Breast epithelium (tissue), 4 donors: ENCODE measurements around the gene RNU5D-1. TPM values are rescaled to one million over a fixed set of nuclear protein-coding genes. Genes with fewer than 3 reads are reported as not detected.

Experiments
- DNase-seq, 2 donors: peaks; one replicate each; pipeline ENCODE4 v3.0.0-alpha.2; 2019; ENCODE audit warnings: low spot score in 2 of 2
- H3K27ac ChIP-seq, 2 donors: fragments of 200-600 bp; sonication (generic) in 1 of 2; one replicate each; pipeline ENCODE4 v1.5.1; 2016 to 2019; ENCODE audit warnings: mild to moderate bottlenecking in 1 of 2
- H3K27me3 ChIP-seq, 2 donors: fragments of 200-600 bp; sonication (generic) in 1 of 2; one replicate each; pipeline versions ENCODE4 v1.5.1 to v1.6.0; 2017 to 2019; ENCODE audit warnings: control low read depth in 1 of 2, mild to moderate bottlenecking in 1 of 2
- H3K36me3 ChIP-seq: fragments of 200-600 bp; one replicate; pipeline ENCODE4 v1.5.1; 2019
- H3K4me1 ChIP-seq, 2 donors: fragments of 200-600 bp; sonication (generic); one replicate each; pipeline ENCODE4 v1.5.1; 2016 to 2019; ENCODE audit warnings: control low read depth in 1 of 2
- H3K4me3 ChIP-seq, 3 donors: fragments of 200-600 bp; sonication (generic); 1 replicate in 2 of 3; 2 replicates in 1 of 3; pipeline ENCODE4 v1.5.1; 2016 to 2019; ENCODE audit warnings: mild to moderate bottlenecking in 3 of 3, moderate library complexity in 2 of 3
- H3K9me3 ChIP-seq, 2 donors: fragments of 200-600 bp; sonication (generic) in 1 of 2; one replicate each; pipeline ENCODE4 v1.5.1; 2016 to 2019; ENCODE audit warnings: control low read depth in 1 of 2
- CTCF ChIP-seq, 3 donors: fragments of 450-650 bp; IDR thresholded peaks; one replicate each; pipeline ENCODE4 v1.5.1; 2016 to 2017; ENCODE audit warnings: antibody characterized with exemption in 3 of 3, mild to moderate bottlenecking in 3 of 3, moderate library complexity in 3 of 3
- POLR2A ChIP-seq: fragments of 450-650 bp; IDR thresholded peaks from one replicate; pipeline ENCODE4 v1.6.1; 2016; ENCODE audit warnings: antibody characterized with exemption, mild to moderate bottlenecking, moderate library complexity
- POLR2AphosphoS5 ChIP-seq, 3 donors: sonication (generic); formaldehyde crosslinking; IDR thresholded peaks; one replicate each; pipeline ENCODE4 v1.6.1; 2017; ENCODE audit warnings: antibody characterized with exemption in 3 of 3
- intact Hi-C: fragments of 100-400 bp; cut with DNase I; formaldehyde crosslinking; loops from one replicate; pipeline ENCODE4 v1.15.1; 2023; ENCODE audit warnings: low total_unique reads
- total RNA-seq, 3 donors: library from RNA; depleted of rRNA; stranded (reverse); fragments of >200 nt; gene quantifications; one replicate each; pipeline ENCODE4 v1.1.0, GENCODE V29; 2016

The RNU5D-1 gene
- total RNA-seq, 3 donors from 2014 or later = not detected

- Histone ChIP-seq H3K9me3 (no peaks in the 10 kb centered on the region), H3K36me3 (no peaks in the 10 kb centered on the region), H3K4me3 (no peak overlapping the region), H3K27ac (no peak overlapping the region), H3K27me3 (no peaks in the 10 kb centered on the region), H3K4me1 (no peaks in the 10 kb centered on the region)
- no peak for DNase-seq
- intact Hi-C loops = no loop called here
- no peak for TF ChIP-seq POLR2AphosphoS5 (IDR thresholded peaks at IDR 0.05)
- TF ChIP-seq CTCF (IDR thresholded peaks at IDR 0.05) = no peak
- no peak for TF ChIP-seq POLR2A
Measured at GRCh38 chr1:44685218-44685617, 45.8 kb downstream of the RNU5D-1 start.

GRCh38 chr1:44684525-44684924 lies 46.4 kb downstream of the RNU5D-1 start:
- Histone ChIP-seq H3K36me3 (no peaks in the 10 kb centered on the region), H3K4me1 (no peaks in the 10 kb centered on the region), H3K27me3 (no peaks in the 10 kb centered on the region), H3K27ac (no peak overlapping the region), H3K9me3 (no peaks in the 10 kb centered on the region), H3K4me3 (no peak overlapping the region)
- no peak for TF ChIP-seq CTCF (IDR thresholded peaks at IDR 0.05)
- TF ChIP-seq POLR2AphosphoS5 (IDR thresholded peaks at IDR 0.05) = no peak
- no peak for TF ChIP-seq POLR2A
- intact Hi-C loops = no loop called here
- no peak for DNase-seq

GRCh38 chr1:44682883-44683265 lies 48.1 kb downstream of the RNU5D-1 start:
- Histone ChIP-seq H3K36me3 (no peaks in the 10 kb centered on the region), H3K27ac (no peak overlapping the region), H3K27me3 (no peaks in the 10 kb centered on the region), H3K4me1 (no peaks in the 10 kb centered on the region), H3K9me3 (no peaks in the 10 kb centered on the region), H3K4me3 (no peak overlapping the region)
- intact Hi-C loops = no loop called here
- DNase-seq = peak in 1 of 2 donors; percentile 38
- TF ChIP-seq CTCF (IDR thresholded peaks at IDR 0.05) (no peak), POLR2AphosphoS5 (IDR thresholded peaks at IDR 0.05) (no peak), POLR2A (no peak)

- H3K36me3 ChIP-seq = no peaks in the 10 kb centered on the region
- H3K9me3 ChIP-seq = no peaks in the 10 kb centered on the region
- H3K4me1 ChIP-seq = no peaks in the 10 kb centered on the region
- H3K4me3 ChIP-seq = no peak overlapping the region
- no peak overlapping the region for H3K27ac ChIP-seq
- TF ChIP-seq POLR2AphosphoS5 (IDR thresholded peaks at IDR 0.05) (no peak), POLR2A (no peak), CTCF (IDR thresholded peaks at IDR 0.05) (no peak)
- H3K27me3 ChIP-seq = no peaks in the 10 kb centered on the region
- peak in 1 of 2 donors; percentile 43 for DNase-seq
- intact Hi-C loops = no loop called here
Measured at GRCh38 chr1:44681905-44682882, 48.8 kb downstream of the RNU5D-1 start.

Other genes with a start within 250 kb of the RNU5D-1 start
- 1 to 10 TPM; 8.3 to 9.4 (median 9.2) TPM for gene TMEM53, start 56.7 kb downstream of the RNU5D-1 start, total RNA-seq
- gene ARMH1, start 56.5 kb downstream of the RNU5D-1 start, total RNA-seq = 1 to 10 TPM; 1.8 to 3.8 (median 2.9) TPM
- gene KIF2C, start 8.7 kb upstream of the RNU5D-1 start, total RNA-seq = 1 to 10 TPM in 1 of 3 donors, under 1 TPM in 2; 0.73 to 2.6 (median 0.98) TPM
- gene RPS8, start 44.4 kb upstream of the RNU5D-1 start, total RNA-seq = 1,000 to 10,000 TPM; 2,158 to 3,355 (median 2,591) TPM
- gene BEST4, start 57.0 kb upstream of the RNU5D-1 start, total RNA-seq = under 1 TPM in 2 of 3 donors, not detected in 1; 0.15 to 0.66 TPM
- 10 to 100 TPM; 13.6 to 29.0 (median 21.6) TPM for gene PLK3, start 69.2 kb upstream of the RNU5D-1 start, total RNA-seq
- 1 to 10 TPM in 2 of 3 donors, under 1 TPM in 1; 0.80 to 2.0 (median 1.3) TPM for gene DYNLT4, start 76.2 kb upstream of the RNU5D-1 start, total RNA-seq
- 1 to 10 TPM; 3.8 to 7.0 (median 6.9) TPM for gene BTBD19, start 77.4 kb upstream of the RNU5D-1 start, total RNA-seq
- gene PTCH2, start 112.1 kb upstream of the RNU5D-1 start, total RNA-seq = 1 to 10 TPM in 2 of 3 donors, under 1 TPM in 1; 0.32 to 2.2 (median 1.3) TPM